ENCODE data around the gene HEY2.

- no peak for TF ChIP-seq CTCF (IDR thresholded peaks at IDR 0.05)
- TF ChIP-seq POLR2A (IDR thresholded peaks at IDR 0.05): no peak
Observed at GRCh38 chr6:125750692-125751333, 1.4 kb downstream of the HEY2 start.

All from thyroid gland (tissue), 4 donors.